ENCODE data around the gene TYW3.

Gene TYW3, protein sequence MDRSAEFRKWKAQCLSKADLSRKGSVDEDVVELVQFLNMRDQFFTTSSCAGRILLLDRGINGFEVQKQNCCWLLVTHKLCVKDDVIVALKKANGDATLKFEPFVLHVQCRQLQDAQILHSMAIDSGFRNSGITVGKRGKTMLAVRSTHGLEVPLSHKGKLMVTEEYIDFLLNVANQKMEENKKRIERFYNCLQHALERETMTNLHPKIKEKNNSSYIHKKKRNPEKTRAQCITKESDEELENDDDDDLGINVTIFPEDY

DNA sequence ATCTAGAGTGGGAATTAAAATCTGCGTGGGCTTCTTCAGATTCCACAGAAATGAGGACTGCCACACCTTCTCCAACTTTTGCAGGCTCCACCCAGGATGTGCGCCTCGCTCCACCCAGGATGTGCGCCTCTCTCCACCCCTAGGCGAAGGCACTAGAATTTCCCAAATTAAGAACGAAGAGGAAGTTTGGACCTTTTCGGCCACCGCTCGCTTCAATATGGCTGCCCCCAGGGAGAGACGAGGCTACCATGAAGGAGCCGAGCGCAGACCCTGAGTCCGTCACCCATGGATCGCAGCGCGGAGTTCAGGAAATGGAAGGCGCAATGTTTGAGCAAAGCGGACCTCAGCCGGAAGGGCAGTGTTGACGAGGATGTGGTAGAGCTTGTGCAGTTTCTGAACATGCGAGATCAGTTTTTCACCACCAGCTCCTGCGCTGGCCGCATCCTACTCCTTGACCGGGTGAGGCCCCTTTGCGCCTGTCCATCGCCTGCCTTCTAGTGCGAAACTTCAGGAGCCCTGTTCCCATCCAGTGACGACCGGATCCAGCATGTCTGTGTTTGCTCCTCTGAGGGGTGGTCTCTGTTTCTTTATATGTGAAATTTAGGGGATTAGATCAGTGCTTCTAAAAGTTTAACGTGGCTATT is at the start of gene TYW3, which contains the start of gene CRYZ:
TYW3 (plus strand) TSS at position 193 of the 644 bp plus-strand sequence; CDS start at position 286, 93 bp downstream.
CRYZ (minus strand) TSS at position 91 of the 644 bp plus-strand sequence. CDS start 8,229 bp downstream, outside the sequence.
- DNase-seq (ENCODE audit: low read depth) = peak; percentile 77

DNA sequence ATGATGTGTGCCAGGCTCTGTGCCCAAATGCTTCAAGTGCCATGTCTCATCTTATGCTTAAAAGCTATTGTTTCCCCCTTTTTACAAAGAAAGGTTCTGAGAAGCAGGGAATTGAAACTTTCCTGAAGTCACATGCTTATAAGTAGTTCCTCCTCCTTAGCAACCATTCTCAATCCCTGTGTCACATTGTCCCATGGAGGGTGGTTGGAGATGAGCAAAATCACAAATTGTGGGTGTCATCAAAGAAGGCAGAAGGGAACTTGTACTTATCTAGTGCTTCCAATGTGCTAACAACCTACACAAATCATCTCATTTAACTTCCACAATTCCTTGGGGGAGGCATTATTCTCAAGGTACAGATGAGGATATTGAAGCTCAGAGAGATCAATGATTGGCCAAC is 49.3 kb upstream of the TYW3 start:
- DNase-seq (ENCODE audit: low read depth) = no peak

- no peak for DNase-seq (ENCODE audit: low read depth)
These were observed 48.7 kb upstream of the TYW3 start for GRCh38 chr1:74684301-74684700.

- DNase-seq (ENCODE audit: low read depth) = no peak
These were observed 46.0 kb upstream of the TYW3 start for GRCh38 chr1:74686928-74687327.

- DNase-seq (ENCODE audit: low read depth) = no peak
These were observed 43.2 kb upstream of the TYW3 start for GRCh38 chr1:74689621-74690363.

- no peak for DNase-seq (ENCODE audit: low read depth)
These were observed 42.6 kb upstream of the TYW3 start for GRCh38 chr1:74690364-74690696.

DNA sequence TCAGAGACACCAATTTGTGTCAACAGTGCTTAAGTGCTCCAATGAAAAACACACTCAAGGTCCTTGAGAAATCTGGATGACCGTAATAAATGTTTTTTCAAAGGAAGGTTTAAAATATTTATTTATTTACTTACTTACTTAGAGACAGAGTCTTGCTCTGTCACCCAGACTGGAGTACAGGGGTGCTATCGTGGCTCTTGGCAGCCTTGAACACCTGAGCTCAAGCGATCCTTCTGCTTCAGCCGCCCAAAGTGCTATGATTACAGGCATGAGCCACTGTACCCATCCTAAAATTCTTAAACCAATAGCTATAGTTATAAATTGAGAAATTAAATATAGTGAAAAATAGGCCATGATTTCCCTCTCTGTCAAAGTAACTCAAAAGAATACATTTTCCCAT is 42.0 kb upstream of the TYW3 start:
- no peak for DNase-seq (ENCODE audit: low read depth)

GRCh38 chr1:74693473-74693872 is 39.5 kb upstream of the TYW3 start:
- no peak for DNase-seq (ENCODE audit: low read depth)

- DNase-seq (ENCODE audit: low read depth) = no peak
These were observed 35.1 kb upstream of the TYW3 start for GRCh38 chr1:74697832-74698231.

DNA sequence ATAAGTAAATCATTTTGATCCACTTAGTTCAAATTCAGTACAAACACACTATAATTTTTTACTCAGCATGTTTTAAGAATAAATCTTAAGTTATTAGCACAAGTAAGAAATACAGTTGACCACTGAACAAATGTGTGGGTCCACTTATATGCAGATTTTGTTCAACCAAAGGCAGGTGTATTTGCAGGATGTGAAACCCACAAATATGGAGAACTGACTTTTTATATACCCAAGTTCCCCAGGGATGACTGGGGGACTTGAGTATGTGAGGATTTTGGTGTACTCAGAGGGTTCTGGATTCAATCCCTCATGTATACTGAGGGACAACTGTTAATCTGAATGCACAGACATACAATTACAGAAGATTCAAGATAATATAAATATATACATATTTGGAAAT is 33.6 kb upstream of the TYW3 start:
- no peak for DNase-seq (ENCODE audit: low read depth)

DNA sequence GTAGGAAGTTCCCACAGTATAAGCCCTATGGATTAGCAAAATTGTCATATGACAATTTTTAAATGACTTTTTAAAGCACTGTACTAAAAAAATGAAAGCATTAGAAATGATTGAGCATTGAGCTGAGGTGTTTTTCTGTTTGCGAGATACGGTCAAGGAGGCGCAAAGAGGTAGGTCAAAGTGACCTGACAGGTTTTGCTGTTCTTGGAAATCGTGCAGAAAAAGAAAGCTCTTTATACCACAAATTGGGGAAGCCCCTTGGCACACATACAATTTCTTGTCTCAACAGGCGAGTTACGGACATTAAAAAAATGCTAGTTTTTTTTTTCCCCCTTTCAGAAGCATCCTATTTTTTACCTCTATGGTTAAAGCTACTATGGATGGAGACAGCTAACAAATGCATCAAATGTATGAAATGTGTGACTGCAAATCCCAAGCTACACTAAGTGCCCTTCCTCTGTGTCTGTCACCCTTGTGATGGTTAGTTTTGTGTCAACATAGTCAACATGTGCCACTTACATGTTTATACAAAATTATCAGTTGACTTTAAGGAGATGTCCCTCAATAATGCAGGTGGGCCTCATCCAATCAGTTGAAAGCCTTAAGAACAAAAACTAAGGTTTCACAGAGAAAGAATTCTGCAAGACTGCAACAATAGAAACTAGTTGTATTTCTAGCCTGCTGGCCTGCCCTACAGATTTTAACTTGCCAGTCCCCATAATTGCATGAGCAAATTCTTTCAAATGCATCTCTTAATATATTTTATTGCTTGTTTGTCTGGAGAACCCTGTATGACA is 29.4 kb upstream of the TYW3 start:
- no peak for DNase-seq (ENCODE audit: low read depth)

- DNase-seq (ENCODE audit: low read depth) = no peak
These were observed 20.1 kb upstream of the TYW3 start for GRCh38 chr1:74712881-74713280.

- no peak for DNase-seq (ENCODE audit: low read depth)
These were observed 19.1 kb upstream of the TYW3 start for GRCh38 chr1:74713849-74714248.

GRCh38 chr1:74714429-74715235 is 18.3 kb upstream of the TYW3 start:
- DNase-seq (ENCODE audit: low read depth) = no peak

- no peak for DNase-seq (ENCODE audit: low read depth)
These were observed 17.8 kb upstream of the TYW3 start for GRCh38 chr1:74715236-74715502.

GRCh38 chr1:74715806-74716205 is 17.1 kb upstream of the TYW3 start:
- no peak for DNase-seq (ENCODE audit: low read depth)

DNA sequence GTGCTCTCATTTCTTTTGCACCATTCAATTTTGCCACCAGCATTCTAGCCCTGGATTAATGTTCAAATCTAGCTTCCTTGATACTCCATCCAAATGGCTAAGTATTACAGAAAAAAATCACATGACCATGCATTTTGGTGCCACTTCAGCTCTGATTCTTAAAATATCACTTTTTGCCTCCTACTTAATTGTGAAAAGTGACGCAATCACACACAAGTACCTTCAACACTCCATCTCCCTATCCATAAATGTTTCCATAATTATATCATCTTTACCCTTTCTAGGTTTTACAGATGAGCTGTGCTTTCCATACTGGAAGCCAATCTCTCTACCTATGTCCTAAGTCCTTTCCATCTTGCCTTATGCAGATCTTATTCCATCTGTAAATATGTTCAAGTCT is 16.1 kb upstream of the TYW3 start:
- no peak for DNase-seq (ENCODE audit: low read depth)

- no peak for DNase-seq (ENCODE audit: low read depth)
These were observed 15.3 kb upstream of the TYW3 start for GRCh38 chr1:74717626-74718025.

GRCh38 chr1:74726063-74726462 is 6.9 kb upstream of the TYW3 start:
- DNase-seq (ENCODE audit: low read depth) = no peak

GRCh38 chr1:74728736-74729135 is 4.2 kb upstream of the TYW3 start:
- no peak for DNase-seq (ENCODE audit: low read depth)

DNA sequence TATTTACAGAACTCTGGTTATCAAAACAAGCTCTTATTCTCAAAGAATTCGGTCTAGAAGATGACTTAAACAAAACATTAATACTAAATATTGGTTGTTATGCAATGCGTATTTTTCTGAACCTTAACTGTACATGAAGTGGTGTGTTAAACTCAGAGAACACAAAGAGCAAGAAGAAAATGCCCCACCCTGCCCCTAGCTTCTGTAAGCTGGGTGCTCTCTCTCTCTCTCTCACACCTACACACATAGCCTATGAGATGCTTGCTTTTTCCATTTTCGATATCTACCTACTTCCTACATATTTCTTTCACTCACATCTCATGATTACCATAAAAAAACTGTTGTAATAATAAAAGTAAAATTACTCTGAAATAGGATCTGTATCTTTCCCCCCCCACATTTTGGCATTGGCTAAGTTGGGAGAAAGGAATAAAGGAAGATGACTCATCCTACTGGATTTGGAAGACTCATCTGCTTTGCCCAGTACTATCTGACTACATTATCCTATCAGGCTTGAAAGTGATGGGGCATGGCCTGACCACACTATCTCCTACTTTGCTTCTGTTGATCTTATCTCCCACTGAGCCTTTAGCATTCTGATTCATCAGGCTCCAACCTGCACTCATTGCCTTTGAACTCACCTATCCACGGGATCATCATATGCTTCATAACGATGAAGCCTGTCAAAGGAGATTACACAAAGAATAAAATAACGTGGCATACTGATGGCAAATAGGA is 3.0 kb upstream of the TYW3 start:
- no peak for DNase-seq (ENCODE audit: low read depth)

All from stimulated activated CD8-positive, alpha-beta memory T cell treated with anti-CD3 and anti-CD28 coated beads, Interleukin-4, amount 100 ng/mL, for 24 hours (primary cell).